Fibroblast of pulmonary artery (primary cell): ENCODE data around the gene LMAN1L.

ENCODE experiments used
- DNase-seq: peaks from one replicate; pipeline ENCODE4 v3.0.0-alpha.2; 2010; ENCODE audit warnings: low read depth
- H3K4me3 ChIP-seq: replicated peaks from 2 replicates; pipeline ENCODE4 v1.5.1; 2011; ENCODE audit warnings: low read depth, mild to moderate bottlenecking, control low read depth, low read length, moderate library complexity
- TF ChIP-seq, protein P1 (sequence below): IDR thresholded peaks from 2 replicates; pipeline ENCODE4 v1.5.1; 2011; ENCODE audit warnings: mild to moderate bottlenecking, control low read depth, low read length, inconsistent platforms; ENCODE audit errors: missing control alignments

Gene LMAN1L

GRCh38 chr15:74770211-74770903 lies 42.3 kb upstream of the LMAN1L start:
- DNase-seq = no peak
- TF ChIP-seq, protein P1, sequence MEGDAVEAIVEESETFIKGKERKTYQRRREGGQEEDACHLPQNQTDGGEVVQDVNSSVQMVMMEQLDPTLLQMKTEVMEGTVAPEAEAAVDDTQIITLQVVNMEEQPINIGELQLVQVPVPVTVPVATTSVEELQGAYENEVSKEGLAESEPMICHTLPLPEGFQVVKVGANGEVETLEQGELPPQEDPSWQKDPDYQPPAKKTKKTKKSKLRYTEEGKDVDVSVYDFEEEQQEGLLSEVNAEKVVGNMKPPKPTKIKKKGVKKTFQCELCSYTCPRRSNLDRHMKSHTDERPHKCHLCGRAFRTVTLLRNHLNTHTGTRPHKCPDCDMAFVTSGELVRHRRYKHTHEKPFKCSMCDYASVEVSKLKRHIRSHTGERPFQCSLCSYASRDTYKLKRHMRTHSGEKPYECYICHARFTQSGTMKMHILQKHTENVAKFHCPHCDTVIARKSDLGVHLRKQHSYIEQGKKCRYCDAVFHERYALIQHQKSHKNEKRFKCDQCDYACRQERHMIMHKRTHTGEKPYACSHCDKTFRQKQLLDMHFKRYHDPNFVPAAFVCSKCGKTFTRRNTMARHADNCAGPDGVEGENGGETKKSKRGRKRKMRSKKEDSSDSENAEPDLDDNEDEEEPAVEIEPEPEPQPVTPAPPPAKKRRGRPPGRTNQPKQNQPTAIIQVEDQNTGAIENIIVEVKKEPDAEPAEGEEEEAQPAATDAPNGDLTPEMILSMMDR = no peak
- no peak overlapping the region for H3K4me3 ChIP-seq

DNA sequence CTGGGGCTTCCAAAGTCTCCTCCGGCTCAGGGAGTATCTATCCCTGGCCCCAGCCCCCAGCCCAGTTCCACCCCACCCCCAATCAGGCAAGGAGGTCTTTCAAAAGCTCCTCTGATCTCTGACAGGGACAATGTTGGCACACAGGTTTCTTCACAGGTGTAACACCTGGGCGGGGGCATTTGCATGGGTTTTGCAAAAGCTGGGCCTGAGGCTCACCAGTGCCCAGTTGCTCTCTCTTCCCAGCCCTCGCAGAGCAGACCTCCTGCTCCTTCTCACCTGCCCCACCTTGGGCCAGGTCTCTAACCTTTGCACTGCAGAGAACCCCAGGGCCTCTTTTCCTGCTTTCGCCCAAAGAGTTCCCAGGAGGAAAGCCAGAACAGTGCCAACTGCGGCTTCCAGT lies 39.3 kb upstream of the LMAN1L start:
- no peak overlapping the region for H3K4me3 ChIP-seq
- TF ChIP-seq, protein P1 = no peak
- DNase-seq = no peak

GRCh38 chr15:74773731-74774252 lies 38.8 kb upstream of the LMAN1L start:
- no peak for DNase-seq
- TF ChIP-seq, protein P1 = no peak
- no peak overlapping the region for H3K4me3 ChIP-seq

- no peak overlapping the region for H3K4me3 ChIP-seq
- TF ChIP-seq, protein P1 = no peak
- no peak for DNase-seq
Measured at GRCh38 chr15:74775132-74775562, 37.5 kb upstream of the LMAN1L start.

- DNase-seq = no peak
- TF ChIP-seq, protein P1 = no peak
- no peak overlapping the region for H3K4me3 ChIP-seq
Measured at GRCh38 chr15:74775894-74776293, 36.7 kb upstream of the LMAN1L start.

GRCh38 chr15:74776821-74777768 lies 35.5 kb upstream of the LMAN1L start:
- TF ChIP-seq, protein P1 = no peak
- H3K4me3 ChIP-seq = no peak overlapping the region
- DNase-seq = no peak
